Natural killer cell (primary cell): ENCODE data around the gene C3orf20. TPM values are rescaled to one million over a fixed set of nuclear protein-coding genes. Genes with fewer than 3 reads are reported as not detected.

Source experiments
- ATAC-seq, 3 donors: fragments of 150-1000 bp in 2 of 3; fragments of 200-7000 bp in 1 of 3; cut with Tn5 transposase; 1 replicate in 1 of 3; 2 replicates in 2 of 3; pipeline ENCODE4 v1.10.0; 2021; ENCODE audit warnings: mild to moderate bottlenecking in 2 of 3, moderate library complexity in 2 of 3
- DNase-seq, 2 donors: peaks; one replicate each; pipeline versions ENCODE4 v3.0.0 to v3.0.0-alpha.2; 2013 to 2021; ENCODE audit warnings: mixed read lengths in 1 of 2
- H3K27ac ChIP-seq: one replicate; pipeline ENCODE4 v1.5.1; 2013; ENCODE audit warnings: mild to moderate bottlenecking, low read length
- H3K27me3 ChIP-seq: one replicate; pipeline ENCODE4 v1.6.1; 2013; ENCODE audit warnings: low read length; ENCODE audit not compliant: control insufficient read depth, insufficient read depth
- H3K36me3 ChIP-seq: one replicate; pipeline ENCODE4 v1.6.1; 2013; ENCODE audit warnings: low read length; ENCODE audit not compliant: control insufficient read depth, insufficient read depth
- H3K4me1 ChIP-seq: one replicate; pipeline ENCODE4 v1.6.1; 2013; ENCODE audit warnings: low read length; ENCODE audit not compliant: control insufficient read depth, insufficient read depth
- H3K4me3 ChIP-seq: one replicate; pipeline ENCODE4 v1.5.1; 2013; ENCODE audit warnings: low read length
- H3K9me3 ChIP-seq: one replicate; pipeline ENCODE4 v1.6.1; 2013; ENCODE audit warnings: low read length; ENCODE audit not compliant: control insufficient read depth, insufficient read depth
- H3K27ac Mint-ChIP-seq, 2 donors: one replicate each; pipeline ENCODE4 v1.8.0; 2022; ENCODE audit warnings: mild to moderate bottlenecking in 2 of 2, mixed read lengths in 2 of 2, moderate library complexity in 1 of 2
- H3K27me3 Mint-ChIP-seq, 2 donors: one replicate each; pipeline ENCODE4 v1.8.0; 2022; ENCODE audit warnings: low read depth in 2 of 2, mixed read lengths in 2 of 2
- H3K36me3 Mint-ChIP-seq: one replicate; pipeline ENCODE4 v1.8.0; 2022; ENCODE audit warnings: mixed read lengths
- H3K4me1 Mint-ChIP-seq, 2 donors: one replicate each; pipeline ENCODE4 v1.8.0; 2022; ENCODE audit warnings: mixed read lengths in 2 of 2
- H3K4me3 Mint-ChIP-seq: one replicate; pipeline ENCODE4 v1.8.0; 2022; ENCODE audit warnings: mild to moderate bottlenecking, moderate library complexity, mixed read lengths
- H3K9me3 Mint-ChIP-seq, 2 donors: one replicate each; pipeline ENCODE4 v1.8.0; 2022; ENCODE audit warnings: mixed read lengths in 2 of 2
- CTCF ChIP-seq: fragments of 200-600 bp; IDR thresholded peaks from one replicate; pipeline ENCODE4 v1.8.0; 2022; ENCODE audit warnings: antibody characterized with exemption
- WGBS: methylation state at CpG from one replicate; pipeline ENCODE4 v1.1.7; 2013; ENCODE audit warnings: missing lambda C conversion rate; ENCODE audit not compliant: insufficient coverage; 5-methylcytosine and 5-hydroxymethylcytosine counted together
- intact Hi-C: fragments of 100-400 bp; cut with micrococcal nuclease; formaldehyde crosslinking; loops from one replicate; pipeline ENCODE4 v1.14.2; 2022
- total RNA-seq, 4 donors: library from RNA; stranded (reverse); fragments of 120-200 nt in 1 of 4; gene quantifications; one replicate each; pipeline versions ENCODE4 v1.2.3 to v1.2.4, GENCODE V29; 2013 to 2022

The C3orf20 gene
- total RNA-seq, 3 donors from 2014 or later (not counting 1 experiment from before 2014, with no cell fraction given), result 0.14 TPM; not detected in 2

- Mint-ChIP-seq H3K4me3 (no peak overlapping the region), H3K36me3 (no peaks in the 10 kb centered on the region), H3K27me3 (peaks cover 5 to 19% of the 10 kb centered on the region in 2 donors), H3K27ac (no peak overlapping the region), H3K9me3 (no peaks in the 10 kb centered on the region), H3K4me1 (no peaks in the 10 kb centered on the region)
- Histone ChIP-seq H3K4me1 (no peaks in the 10 kb centered on the region), H3K27ac (no peak overlapping the region), H3K9me3 (no peaks in the 10 kb centered on the region), H3K36me3 (no peaks in the 10 kb centered on the region), H3K27me3 (no peaks in the 10 kb centered on the region), H3K4me3 (no peak overlapping the region)
- no peak for TF ChIP-seq CTCF
- ATAC-seq (no peak), DNase-seq (no peak)
- intact Hi-C loops, result no loop called here
- 82% methylated on average over 15 of the region's 15 CpGs for WGBS
Observed at GRCh38 chr3:14793126-14793857, 118.4 kb downstream of the C3orf20 start.

GRCh38 chr3:14793858-14794234 is 118.9 kb downstream of the C3orf20 start:
- H3K9me3 Mint-ChIP-seq, result no peaks in the 10 kb centered on the region
- no peak for TF ChIP-seq CTCF
- H3K4me1 ChIP-seq, result no peaks in the 10 kb centered on the region
- H3K27ac ChIP-seq, result no peak overlapping the region
- no peaks in the 10 kb centered on the region for H3K9me3 ChIP-seq
- no peak overlapping the region for H3K4me3 Mint-ChIP-seq
- H3K4me1 Mint-ChIP-seq, result no peaks in the 10 kb centered on the region
- peaks cover 5 to 19% of the 10 kb centered on the region in 2 donors for H3K27me3 Mint-ChIP-seq
- H3K4me3 ChIP-seq, result no peak overlapping the region
- intact Hi-C loops, result no loop called here
- no peak overlapping the region for H3K27ac Mint-ChIP-seq
- H3K36me3 ChIP-seq, result no peaks in the 10 kb centered on the region
- H3K27me3 ChIP-seq, result no peaks in the 10 kb centered on the region
- no peaks in the 10 kb centered on the region for H3K36me3 Mint-ChIP-seq
- ATAC-seq, result no peak
- DNase-seq, result no peak
- 78% methylated on average over 5 of the region's 5 CpGs for WGBS

- Mint-ChIP-seq H3K4me1 (no peaks in the 10 kb centered on the region), H3K36me3 (no peaks in the 10 kb centered on the region), H3K27me3 (peaks cover 5 to 16% of the 10 kb centered on the region in 2 donors), H3K4me3 (no peak overlapping the region), H3K27ac (no peak overlapping the region), H3K9me3 (no peaks in the 10 kb centered on the region)
- Histone ChIP-seq H3K36me3 (no peaks in the 10 kb centered on the region), H3K27me3 (no peaks in the 10 kb centered on the region), H3K9me3 (no peaks in the 10 kb centered on the region), H3K4me3 (no peak overlapping the region), H3K27ac (no peak overlapping the region), H3K4me1 (no peaks in the 10 kb centered on the region)
- intact Hi-C loops, result no loop called here
- 89% methylated on average over 2 of the region's 2 CpGs for WGBS
- DNase-seq (no peak), ATAC-seq (no peak)
- TF ChIP-seq CTCF, result no peak
Observed at GRCh38 chr3:14794435-14794834, 119.5 kb downstream of the C3orf20 start.

- Mint-ChIP-seq H3K4me1 (no peaks in the 10 kb centered on the region), H3K27me3 (peaks cover 5 to 11% of the 10 kb centered on the region in 2 donors), H3K36me3 (no peaks in the 10 kb centered on the region), H3K9me3 (no peaks in the 10 kb centered on the region), H3K4me3 (no peak overlapping the region), H3K27ac (no peak overlapping the region)
- Histone ChIP-seq H3K9me3 (no peaks in the 10 kb centered on the region), H3K4me1 (no peaks in the 10 kb centered on the region), H3K27ac (no peak overlapping the region), H3K4me3 (no peak overlapping the region), H3K36me3 (no peaks in the 10 kb centered on the region), H3K27me3 (no peaks in the 10 kb centered on the region)
- no peak for TF ChIP-seq CTCF
- DNase-seq, result no peak
- WGBS, result 81% methylated on average over 2 of the region's 2 CpGs
- no peak for ATAC-seq
- intact Hi-C loops, result no loop called here
Observed at GRCh38 chr3:14795996-14796395, 121.1 kb downstream of the C3orf20 start.
